Ramos (cell line): ENCODE data around the gene ZBTB7C.

Source experiments
- in situ Hi-C: fragments of 300-500 bp; cut with MboI; formaldehyde crosslinking; loops from one replicate; pipeline ENCODE4 v1.14.3; 2022; ENCODE audit warnings: low sequenced_read_pairs; ENCODE audit not compliant: unreplicated experiment

ZBTB7C gene

GRCh38 chr18:48036641-48037421 is 372.4 kb downstream of the ZBTB7C start:
- in situ Hi-C loops: loop anchor here (10.0 kb wide), 1 partner anchor 408 kb away; no protein-coding TSS in a partner anchor

- in situ Hi-C loops: loop anchor here (10.0 kb wide), 1 partner anchor 409 kb away; no protein-coding TSS in a partner anchor
Measured at GRCh38 chr18:48036226-48036625, 373.0 kb downstream of the ZBTB7C start.

- in situ Hi-C loops: loop anchor here (10.0 kb wide), 1 partner anchor 409 kb away; no protein-coding TSS in a partner anchor
Measured at GRCh38 chr18:48035556-48035860, 373.7 kb downstream of the ZBTB7C start.

GRCh38 chr18:48034651-48035555 is 374.3 kb downstream of the ZBTB7C start:
- in situ Hi-C loops: loop anchor here (10.0 kb wide), 1 partner anchor 410 kb away; no protein-coding TSS in a partner anchor

GRCh38 chr18:48033790-48034650 is 375.2 kb downstream of the ZBTB7C start:
- in situ Hi-C loops: loop anchor here (10.0 kb wide), 1 partner anchor 411 kb away; no protein-coding TSS in a partner anchor

GRCh38 chr18:48032876-48033789 is 376.1 kb downstream of the ZBTB7C start:
- in situ Hi-C loops: loop anchor here (10.0 kb wide), 1 partner anchor 412 kb away; no protein-coding TSS in a partner anchor

GRCh38 chr18:48031641-48032040 is 377.5 kb downstream of the ZBTB7C start:
- in situ Hi-C loops: loop anchor here (10.0 kb wide), 1 partner anchor 413 kb away; no protein-coding TSS in a partner anchor

GRCh38 chr18:48030616-48031480 is 378.3 kb downstream of the ZBTB7C start:
- in situ Hi-C loops: loop anchor here (10.0 kb wide), 1 partner anchor 414 kb away; no protein-coding TSS in a partner anchor

- in situ Hi-C loops: no loop called here
Measured at GRCh38 chr18:48029296-48029986, 379.7 kb downstream of the ZBTB7C start.

GRCh38 chr18:48028696-48029095 is 380.5 kb downstream of the ZBTB7C start:
- in situ Hi-C loops: no loop called here

- in situ Hi-C loops: no loop called here
Measured at GRCh38 chr18:48028081-48028480, 381.1 kb downstream of the ZBTB7C start.

GRCh38 chr18:48027401-48027963 is 381.7 kb downstream of the ZBTB7C start:
- in situ Hi-C loops: no loop called here

GRCh38 chr18:48026216-48026615 is 383.0 kb downstream of the ZBTB7C start:
- in situ Hi-C loops: no loop called here

GRCh38 chr18:48024881-48025660 is 384.1 kb downstream of the ZBTB7C start:
- in situ Hi-C loops: loop anchor here (5.0 kb wide), 1 partner anchor 253 kb away; no protein-coding TSS in a partner anchor

- in situ Hi-C loops: loop anchor here (5.0 kb wide), 1 partner anchor 252 kb away; no protein-coding TSS in a partner anchor
Measured at GRCh38 chr18:48024009-48024512, 385.1 kb downstream of the ZBTB7C start.
